AG09319 (cell line): Measurements from ENCODE around the gene ABCB9.

Source experiments
- DNase-seq: peaks from one replicate; pipeline ENCODE4 v3.0.0-alpha.2; 2010; ENCODE audit warnings: low read depth; ENCODE audit errors: extremely low read depth
- CTCF ChIP-seq: IDR thresholded peaks from 2 replicates; pipeline ENCODE4 v1.5.1; 2011; ENCODE audit warnings: low read depth, mild to moderate bottlenecking, inconsistent platforms, low read length, moderate library complexity

ABCB9 gene

GRCh38 chr12:122979908-122980182, 13.6 kb upstream of the ABCB9 start:
- no peak for DNase-seq
- TF ChIP-seq CTCF = no peak

GRCh38 chr12:122979001-122979907, 13.0 kb upstream of the ABCB9 start:
- no peak for TF ChIP-seq CTCF
- DNase-seq = no peak

GRCh38 chr12:122978507-122978955, 12.3 kb upstream of the ABCB9 start:
- no peak for TF ChIP-seq CTCF
- DNase-seq = no peak

- no peak for TF ChIP-seq CTCF
- no peak for DNase-seq
Measured at GRCh38 chr12:122977655-122978392, 11.6 kb upstream of the ABCB9 start.

- DNase-seq = no peak
- TF ChIP-seq CTCF = no peak
Measured at GRCh38 chr12:122977153-122977552, 10.9 kb upstream of the ABCB9 start.

GRCh38 chr12:122976648-122976975, 10.3 kb upstream of the ABCB9 start:
- TF ChIP-seq CTCF = no peak
- DNase-seq = no peak
